ENCODE data around the gene TNS4. TPM values are rescaled to one million over a fixed set of nuclear protein-coding genes. Genes with fewer than 3 reads are reported as not detected.
A peak's percentile ranks its signal among the peaks of the same experiment; 100 is the strongest.

TNS4 gene
- total and polyA plus RNA-seq, 2 of the 4 experiments (the other 2 are of a cell fraction): not detected

GRCh38 chr17:40448639-40449261 lies 52.7 kb downstream of the TNS4 start:
- intact Hi-C loops (cut with micrococcal nuclease) (no loop called here), dilution Hi-C loops (cut with HindIII; ENCODE audit: low sequenced_read_pairs, unreplicated experiment) (no loop called here), in situ Hi-C loops (cut with MboI; ENCODE audit: low sequenced_read_pairs) (no loop called here)
- H3K27ac ChIP-seq (ENCODE audit: insufficient read depth, low read length): peak overlapping the region; percentile 1
- H4K8ac ChIP-seq (ENCODE audit: low read depth in 2 of 2, low read length in 2 of 2): no peak overlapping the region; a peak in 1 of 4 replicates
- H3K9me1 ChIP-seq (ENCODE audit: insufficient read depth, low read length): peaks cover 50% of the 10 kb centered on the region
- H3K9ac ChIP-seq (ENCODE audit: low read depth, low read length): peak overlapping the region; percentile 16; the same call in 1 of the 2 replicates
- no peak overlapping the region for H2AFZ ChIP-seq (replicated peaks; ENCODE audit: low read length, poor library complexity)
- no peaks in the 10 kb centered on the region for H3K9me3 ChIP-seq (ENCODE audit: control insufficient read depth, insufficient read depth, low read length)
- H3K23ac ChIP-seq (ENCODE audit: low read depth, low read length): peak overlapping the region; percentile 70; the same call in 1 of the 2 replicates
- peaks cover 62% of the 10 kb centered on the region for H3K36me3 ChIP-seq (ENCODE audit: control insufficient read depth, insufficient read depth, low read length)
- no TSS peak for BruUV-seq (replicated peaks)
- no peaks in the 10 kb centered on the region for H3K27me3 ChIP-seq (ENCODE audit: control insufficient read depth, insufficient read depth, low read length)
- TF ChIP-seq USF2 (IDR thresholded peaks at IDR 0.05; ENCODE audit: low read depth, low read length): peak; percentile 52; the same call in 1 of the 2 replicates
- TF ChIP-seq POLR2A (IDR thresholded peaks at IDR 0.05; ENCODE audit: low read depth, low read length): no peak; the same call in 1 of the 2 replicates
- no peak for TF ChIP-seq NFE2L2 (IDR thresholded peaks at IDR 0.05; ENCODE audit: low read depth, low read length)
- no peak for TF ChIP-seq FOS (IDR thresholded peaks at IDR 0.05; ENCODE audit: low read depth, low read length)
- peak overlapping the region; percentile 52; the same call in 1 of the 2 replicates for H3K4me3 ChIP-seq (ENCODE audit: insufficient read depth, low read depth, low read length)
- H2AK5ac ChIP-seq (ENCODE audit: low read depth, low read length): no peak overlapping the region
- DNase-seq (peak; percentile 29), ATAC-seq (ENCODE audit: low read depth) (no peak; the same call in 1 of the 2 replicates)
- CTCF ChIA-PET: interaction anchor here (0.8 to 1.1 kb wide), 2 partner anchors 94 to 101 kb away, joined by 3 read pairs; no protein-coding TSS in a partner anchor
- H4K20me1 ChIP-seq (ENCODE audit: insufficient read depth, low read length): peaks cover 96% of the 10 kb centered on the region
- no peak overlapping the region for H3K4ac ChIP-seq (ENCODE audit: low read depth, low read length)
- H4K5ac ChIP-seq (ENCODE audit: low read depth, low read length): no peak overlapping the region
- H3K56ac ChIP-seq (ENCODE audit: extremely low read depth, insufficient read depth, low read length): no peak overlapping the region
- no peak overlapping the region for H2BK20ac ChIP-seq (ENCODE audit: low read depth, low read length)
- H2AK9ac ChIP-seq (replicated peaks; ENCODE audit: low read depth, low read length, poor library complexity): no peak overlapping the region
- 69% methylated on average over 3 of the region's 7 CpGs; no CpG with 5 or more reads in 1 of the 2 experiments for WGBS, 2 experiments (ENCODE audit: extremely low coverage in 2 of 2, insufficient read length in 1 of 2)
- no peak overlapping the region for H4K91ac ChIP-seq (ENCODE audit: insufficient read depth, low read depth, low read length)
- H3K14ac ChIP-seq (replicated peaks; ENCODE audit: low read depth, low read length): peak overlapping the region; percentile 27
- POLR2A ChIA-PET (ENCODE audit: unreplicated experiment): interaction anchor here (0.5 to 1.3 kb wide), 6 partner anchors 27 to 193 kb away, joined by 3 to 9 read pairs (median 4); no protein-coding TSS in a partner anchor
- H2BK120ac ChIP-seq (ENCODE audit: low read depth, low read length): no peak overlapping the region
- H2BK15ac ChIP-seq (ENCODE audit: low read depth, low read length): no peak overlapping the region
- peaks cover 45% of the 10 kb centered on the region for H3K4me1 ChIP-seq (ENCODE audit: control insufficient read depth, insufficient read depth, low read length)
- H3K4me2 ChIP-seq (ENCODE audit: low read depth, low read length): peak overlapping the region; percentile 91
- peaks cover 26 to 90% of the 10 kb centered on the region in 2 experiments for H3K79me1 ChIP-seq (ENCODE audit: low read depth in 1 of 2, low read length in 2 of 2)
- no peak overlapping the region for H3K18ac ChIP-seq (ENCODE audit: low read depth, low read length)
- H2BK5ac ChIP-seq (ENCODE audit: low read depth, low read length, poor library complexity, severe bottlenecking): peak overlapping the region; percentile 16
